ENCODE data around the gene NOTO. TPM values are rescaled to one million over a fixed set of nuclear protein-coding genes. Genes with fewer than 3 reads are reported as not detected.

NOTO gene
- total RNA-seq, 1 donor from 2014 or later: not detected

GRCh38 chr2:73223821-73224220 lies 21.4 kb downstream of the NOTO start:
- intact Hi-C loops (cut with micrococcal nuclease): no loop called here
- no peak for TF ChIP-seq CTCF (IDR thresholded peaks at IDR 0.05)
- no peaks in the 10 kb centered on the region for H3K4me1 Mint-ChIP-seq
- H3K4me3 Mint-ChIP-seq: no peak overlapping the region
- ChIA-PET CTCF (interaction anchor here (1.2 kb wide), 1 partner anchor 11 kb away, joined by 3 read pairs; no protein-coding TSS in a partner anchor), POLR2A (no interaction called here)
- no peaks in the 10 kb centered on the region for H3K9me3 Mint-ChIP-seq
- H3K27me3 Mint-ChIP-seq: no peaks in the 10 kb centered on the region
- peaks cover 65% of the 10 kb centered on the region for H3K36me3 Mint-ChIP-seq (ENCODE audit: low read depth)
- no peak for ATAC-seq (ENCODE audit: low read depth)
- no peak overlapping the region for H3K27ac Mint-ChIP-seq
- no peak for DNase-seq

- intact Hi-C loops (cut with micrococcal nuclease): no loop called here
- CTCF ChIA-PET: no interaction called here
- no peak for DNase-seq
- Mint-ChIP-seq H3K27me3 (no peaks in the 10 kb centered on the region), H3K4me1 (no peaks in the 10 kb centered on the region), H3K27ac (no peak overlapping the region), H3K36me3 (ENCODE audit: low read depth) (peaks cover 53% of the 10 kb centered on the region), H3K9me3 (no peaks in the 10 kb centered on the region), H3K4me3 (no peak overlapping the region)
- TF ChIP-seq CTCF (IDR thresholded peaks at IDR 0.05): no peak
- POLR2A ChIA-PET: interaction anchor here (0.6 to 1.3 kb wide), 2 partner anchors 8 to 13 kb away, joined by 3 to 5 read pairs; partner anchors contain the start of gene CCT7
- ATAC-seq (ENCODE audit: low read depth): no peak
Observed at GRCh38 chr2:73225513-73226360, 23.4 kb downstream of the NOTO start.

- intact Hi-C loops (cut with micrococcal nuclease): no loop called here
- CTCF ChIA-PET: no interaction called here
Observed at GRCh38 chr2:73227086-73227485, 24.7 kb downstream of the NOTO start.

GRCh38 chr2:73228631-73229030 lies 26.3 kb downstream of the NOTO start:
- ChIA-PET CTCF (no interaction called here), POLR2A (no interaction called here)
- Mint-ChIP-seq H3K36me3 (ENCODE audit: low read depth) (peaks cover 25% of the 10 kb centered on the region), H3K4me1 (peaks cover 8% of the 10 kb centered on the region), H3K9me3 (no peaks in the 10 kb centered on the region), H3K27ac (no peak overlapping the region), H3K4me3 (no peak overlapping the region), H3K27me3 (no peaks in the 10 kb centered on the region)
- intact Hi-C loops (cut with micrococcal nuclease): no loop called here
- no peak for DNase-seq
- no peak for ATAC-seq (ENCODE audit: low read depth)
- TF ChIP-seq CTCF (IDR thresholded peaks at IDR 0.05): no peak

More at GRCh38 chr2:73227086-73227485, 24.7 kb downstream of the NOTO start:
- POLR2A ChIA-PET: no interaction called here
- H3K4me1 Mint-ChIP-seq: no peaks in the 10 kb centered on the region
- no peaks in the 10 kb centered on the region for H3K9me3 Mint-ChIP-seq
- ATAC-seq (ENCODE audit: low read depth): no peak
- no peak overlapping the region for H3K4me3 Mint-ChIP-seq
- no peak for DNase-seq
- no peak for TF ChIP-seq CTCF (IDR thresholded peaks at IDR 0.05)
- peaks cover 39% of the 10 kb centered on the region for H3K36me3 Mint-ChIP-seq (ENCODE audit: low read depth)
- H3K27me3 Mint-ChIP-seq: no peaks in the 10 kb centered on the region
- H3K27ac Mint-ChIP-seq: no peak overlapping the region

GRCh38 chr2:73232403-73233153 lies 30.2 kb downstream of the NOTO start:
- DNase-seq (no peak), ATAC-seq (ENCODE audit: low read depth) (no peak)
- Mint-ChIP-seq H3K27ac (no peak overlapping the region), H3K4me3 (peak overlapping the region; percentile 95), H3K9me3 (no peaks in the 10 kb centered on the region), H3K36me3 (ENCODE audit: low read depth) (peaks cover 26% of the 10 kb centered on the region), H3K4me1 (peaks cover 37% of the 10 kb centered on the region), H3K27me3 (no peaks in the 10 kb centered on the region)
- TF ChIP-seq CTCF (IDR thresholded peaks at IDR 0.05): no peak
- ChIA-PET POLR2A (interaction anchor here (0.6 to 4.5 kb wide), 14 partner anchors 17 to 1421 kb away, joined by 3 to 51 read pairs (median 9); partner anchors contain the start of genes ALMS1, EGR4, EMX1 and FBXO41), CTCF (interaction anchor here (1.6 to 2.8 kb wide), 4 partner anchors 20 to 154 kb away, joined by 4 to 23 read pairs (median 8); partner anchors contain the start of gene ALMS1)
- intact Hi-C loops (cut with micrococcal nuclease): loop anchor here (1.0 to 5.0 kb wide), 7 partner anchors 18 to 1900 kb away; partner anchors contain the start of genes DGUOK, EXOC6B, RAB11FIP5 and SEMA4F
